HS-27A (cell line): ENCODE data around the gene NSA2.

Experiments
- DNase-seq: peaks from one replicate; pipeline ENCODE4 v3.0.0-alpha.2; 2012; ENCODE audit warnings: low read depth, missing footprints

The NSA2 gene

GRCh38 chr5:74816875-74817274 is 49.8 kb downstream of the NSA2 start:
- DNase-seq = no peak

DNA sequence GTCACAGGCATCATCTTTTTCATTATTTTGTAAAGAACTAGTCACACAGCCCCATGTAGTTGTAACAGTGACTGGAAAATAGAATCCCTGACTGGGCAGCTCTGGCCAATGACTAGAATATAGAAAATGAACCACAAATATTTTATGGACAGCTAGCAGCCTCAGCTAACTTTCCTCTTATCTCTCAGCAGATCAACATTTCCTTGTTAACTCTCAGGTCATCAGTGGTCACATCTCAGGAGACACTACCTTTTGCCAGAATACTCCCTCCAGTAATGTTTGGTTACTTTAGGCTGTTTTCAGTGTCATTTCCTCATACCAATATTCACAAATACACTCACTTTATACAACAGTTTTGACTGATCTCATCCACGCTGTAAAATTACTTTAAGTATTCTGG is 55.2 kb downstream of the NSA2 start:
- no peak for DNase-seq

GRCh38 chr5:74829413-74829812 is 62.4 kb downstream of the NSA2 start:
- DNase-seq = no peak
